Activated naive CD4-positive, alpha-beta T cell treated with anti-CD3 and anti-CD28 coated beads, Interleukin-2, amount 10 ng/mL, durations not matched to agents 7 days and 5 days (primary cell): ENCODE measurements around the gene MYH7.

Source experiments
- CTCF ChIA-PET: fragments of 350-600 bp; sonication (Branson Sonifier 250); formaldehyde crosslinking; loops from one replicate; lab custom pipeline; 2021; ENCODE audit warnings: antibody characterized with exemption; lab: Charles Lee
- DNase-seq: peaks from one replicate; pipeline ENCODE4 v3.0.0-alpha.2; 2020
- H3K27ac Mint-ChIP-seq: one replicate; pipeline ENCODE4 v1.8.0; 2021; ENCODE audit warnings: mild to moderate bottlenecking, moderate library complexity, mixed read lengths
- H3K27me3 Mint-ChIP-seq: one replicate; pipeline ENCODE4 v1.8.0; 2021; ENCODE audit warnings: mild to moderate bottlenecking, mixed read lengths
- H3K36me3 Mint-ChIP-seq: one replicate; pipeline ENCODE4 v1.8.0; 2021; ENCODE audit warnings: mixed read lengths
- H3K4me1 Mint-ChIP-seq: one replicate; pipeline ENCODE4 v1.8.0; 2021; ENCODE audit warnings: mixed read lengths
- H3K4me3 Mint-ChIP-seq: one replicate; pipeline ENCODE4 v1.8.0; 2021; ENCODE audit warnings: mild to moderate bottlenecking, moderate library complexity, mixed read lengths
- H3K9me3 Mint-ChIP-seq: one replicate; pipeline ENCODE4 v1.8.0; 2021; ENCODE audit warnings: mixed read lengths

Gene MYH7

GRCh38 chr14:23364164-23365035, 71.1 kb downstream of the MYH7 start:
- Mint-ChIP-seq H3K27ac (no peak overlapping the region), H3K4me3 (no peak overlapping the region), H3K27me3 (peaks cover 76% of the 10 kb centered on the region), H3K36me3 (no peaks in the 10 kb centered on the region), H3K9me3 (no peaks in the 10 kb centered on the region), H3K4me1 (no peaks in the 10 kb centered on the region)
- no peak for DNase-seq
- CTCF ChIA-PET, result no interaction called here
